ENCODE measurements around the gene CUX1.
"Not testable (repeated sequence)": the region's sequence is repeated elsewhere in the genome, so short reads cannot be mapped to it uniquely, and the experiment has no call there.

CUX1 gene

DNA sequence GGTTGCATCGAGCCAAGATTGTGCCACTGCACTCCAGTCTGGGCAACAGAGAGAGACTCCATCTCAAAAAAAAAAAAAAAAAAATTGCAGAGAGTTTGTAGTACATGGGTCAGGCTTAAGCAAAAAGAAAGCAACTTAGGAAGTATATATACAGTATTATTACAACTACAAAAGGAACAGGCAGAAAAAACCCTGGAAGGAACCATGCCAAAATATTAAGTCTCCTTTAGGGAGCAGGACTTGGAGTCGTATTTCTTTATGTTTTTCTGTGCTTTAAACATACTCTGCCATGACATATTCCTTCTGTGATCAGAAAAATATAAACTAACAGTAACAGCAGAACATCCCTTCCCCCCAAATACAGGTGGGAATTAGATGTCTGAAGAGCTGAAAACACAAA lies 144.4 kb downstream of the CUX1 start:
- no peak for DNase-seq

DNA sequence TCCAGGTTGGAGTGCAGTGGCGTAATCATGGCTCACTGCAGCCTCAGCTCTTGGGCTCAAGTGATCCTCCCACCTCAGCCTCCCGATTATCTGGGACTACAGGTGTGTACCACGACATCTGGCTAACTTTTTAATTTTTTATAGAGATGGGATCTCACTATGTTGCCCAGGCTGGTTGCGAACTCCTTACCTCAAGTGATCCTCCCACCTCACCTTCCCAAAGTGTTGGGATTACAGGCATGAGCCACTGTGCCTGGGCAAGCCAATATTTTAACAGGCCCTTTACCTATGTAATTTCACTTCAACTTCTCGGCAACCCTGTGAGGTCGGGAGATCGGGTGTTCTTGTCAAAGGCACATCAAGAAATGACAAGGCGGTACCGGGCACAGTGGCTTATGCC lies 146.3 kb downstream of the CUX1 start:
- no peak for DNase-seq

DNA sequence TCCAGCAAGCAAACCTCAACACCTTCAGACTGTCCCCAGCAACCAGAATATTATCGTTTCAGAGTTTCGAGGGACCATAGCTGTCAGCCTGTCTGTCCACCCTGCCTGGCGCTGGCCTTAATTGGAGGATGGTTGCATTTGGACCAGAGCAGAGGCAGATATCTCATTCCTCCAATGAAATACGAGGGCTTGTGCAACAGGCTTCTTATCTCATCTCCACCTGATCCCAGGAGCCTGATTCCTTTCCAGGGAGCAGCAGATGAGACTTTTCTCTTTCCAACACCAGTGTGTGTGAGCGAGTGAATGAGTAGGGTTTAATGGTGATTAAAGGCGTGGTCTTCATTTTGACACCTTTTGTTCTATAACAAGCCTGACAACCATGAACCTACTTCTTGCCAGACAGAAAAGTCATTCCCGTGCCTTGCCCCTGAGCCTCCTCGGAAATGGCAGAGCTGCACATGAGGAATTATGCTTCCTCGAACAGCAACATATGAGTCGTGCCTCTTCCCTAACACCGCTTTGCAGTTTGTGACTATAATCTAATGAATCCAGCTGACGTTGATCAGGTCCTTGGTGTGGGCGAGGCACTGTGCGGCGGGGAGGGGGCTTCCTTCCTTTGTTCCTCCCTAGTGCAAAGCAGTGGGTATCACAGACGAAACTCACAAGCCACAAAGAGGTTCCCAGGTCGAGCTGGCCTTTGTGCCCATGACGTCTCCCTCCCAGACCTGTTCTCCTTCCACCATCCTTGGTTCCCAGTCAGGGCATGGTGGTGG lies 147.4 kb downstream of the CUX1 start:
- no peak for DNase-seq

DNA sequence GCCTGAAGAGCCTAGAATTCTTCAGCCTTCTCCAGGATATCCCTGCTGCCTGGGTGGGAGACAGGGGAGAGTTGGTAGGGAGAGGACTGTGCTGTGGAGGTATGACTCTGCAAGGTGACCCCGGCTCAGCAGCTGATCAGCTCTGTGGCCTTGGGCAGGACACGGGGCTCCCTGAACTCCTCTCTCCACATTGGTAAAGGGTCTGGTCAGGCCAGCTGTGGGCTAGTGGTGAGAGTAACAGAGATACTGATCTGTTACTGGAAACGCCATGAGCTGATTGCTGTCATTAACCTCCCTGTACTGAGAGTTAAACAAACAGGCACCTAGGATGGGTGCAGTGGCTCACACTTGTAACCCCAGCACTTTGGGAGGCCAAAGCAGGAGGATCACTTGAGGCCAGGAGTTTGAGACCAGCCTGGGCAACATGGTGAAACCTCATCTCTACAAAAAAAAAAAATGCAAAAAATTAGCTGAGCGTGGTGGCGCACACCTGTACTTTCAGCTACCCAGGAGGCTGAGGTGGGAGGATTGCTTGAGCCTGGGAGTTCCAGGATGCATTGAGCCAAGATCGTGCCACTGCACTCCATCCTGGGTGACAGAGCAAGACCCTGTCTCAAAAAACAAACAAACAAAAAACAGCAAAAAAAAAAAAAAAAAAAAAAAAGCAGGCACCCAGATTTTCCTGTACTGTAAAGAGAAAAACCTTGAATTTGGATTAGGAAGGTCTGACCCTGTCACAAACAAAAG lies 151.5 kb downstream of the CUX1 start:
- no peak for DNase-seq

DNA sequence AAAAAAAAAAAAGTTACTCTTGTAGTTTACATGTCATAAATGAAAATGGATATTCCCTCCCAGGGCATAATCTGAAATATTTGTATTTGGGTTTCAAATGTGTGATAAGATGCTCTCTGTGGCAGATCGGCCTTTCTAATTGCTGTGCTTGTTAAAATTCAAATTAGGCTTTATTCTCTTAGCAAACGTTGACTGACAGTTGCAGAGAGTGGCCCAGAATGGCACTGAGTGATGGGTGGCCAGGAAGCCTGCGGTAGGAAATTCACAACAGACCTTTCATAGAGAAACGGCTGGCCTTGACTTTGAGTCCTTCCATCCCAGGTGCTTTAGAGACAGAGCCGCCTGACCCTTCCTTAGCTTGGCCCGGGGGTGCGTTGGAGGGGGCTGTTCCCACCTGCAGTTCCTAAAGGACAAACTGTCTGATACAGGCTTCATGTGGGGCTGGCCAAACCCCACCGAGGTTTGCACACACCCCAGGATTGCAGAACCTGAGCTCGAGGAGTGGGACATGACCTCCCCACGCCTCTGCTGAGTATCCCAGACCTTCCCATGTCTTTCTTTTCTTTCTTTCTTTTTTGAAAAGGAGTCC lies 152.7 kb downstream of the CUX1 start:
- no peak for DNase-seq

DNA sequence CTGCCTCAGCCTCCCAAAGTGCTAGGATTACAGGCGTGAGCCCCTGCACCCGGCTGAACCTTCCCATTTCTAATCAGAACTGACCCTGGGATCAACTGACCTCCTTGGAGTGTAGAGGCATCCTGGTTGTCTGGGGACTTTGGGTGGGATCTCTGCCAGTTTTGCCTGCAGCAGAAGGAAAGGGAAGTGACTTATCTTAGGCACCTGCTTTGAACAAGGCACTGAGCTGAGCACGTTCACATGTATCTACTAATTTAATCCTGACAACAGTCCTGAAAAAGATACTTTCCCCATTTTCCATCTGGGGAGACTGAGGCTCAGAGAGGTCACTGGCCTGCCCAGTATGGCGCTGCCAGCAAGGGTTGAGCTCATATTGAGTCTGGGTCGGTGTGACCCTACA lies 153.4 kb downstream of the CUX1 start:
- DNase-seq: no peak

DNA sequence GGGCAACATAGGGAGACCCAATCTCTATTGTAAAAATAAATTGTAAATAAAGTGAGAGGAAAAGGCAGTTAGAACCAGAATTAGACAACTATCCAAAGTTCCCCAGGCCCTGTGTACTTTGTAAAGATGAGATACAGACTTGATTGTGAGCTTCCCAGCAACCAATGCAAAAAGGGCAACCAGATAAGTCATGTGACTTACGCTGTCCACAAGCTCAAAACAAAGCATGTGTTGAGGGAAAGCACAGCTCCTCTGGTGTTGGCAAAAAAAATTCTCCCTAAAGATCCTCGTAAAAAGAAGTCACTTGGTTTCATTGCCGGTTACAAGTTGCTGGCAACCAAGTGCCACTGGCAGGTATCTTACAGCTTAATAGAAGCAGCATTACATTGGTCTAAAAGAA lies 154.0 kb downstream of the CUX1 start:
- no peak for DNase-seq

DNA sequence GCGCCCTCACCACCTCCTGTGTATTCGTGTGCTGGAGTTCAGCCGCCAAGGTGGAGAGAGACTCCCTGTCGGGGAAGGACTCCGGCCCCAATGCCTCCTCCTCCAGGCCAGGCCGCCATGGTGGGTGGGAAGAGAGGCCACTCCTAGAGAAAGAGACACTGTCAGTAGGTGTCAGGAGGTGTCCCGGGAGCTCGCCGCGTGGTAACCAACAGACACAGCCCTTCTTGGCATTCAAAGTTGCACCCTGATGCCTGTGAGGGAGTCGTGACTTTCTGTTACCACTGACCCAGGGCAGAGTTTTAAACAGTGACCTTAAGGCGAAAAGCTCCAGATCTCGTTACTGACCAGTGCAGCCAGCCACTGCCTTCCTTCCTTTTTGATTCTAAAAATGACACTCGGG lies 155.2 kb downstream of the CUX1 start:
- no peak for DNase-seq

DNA sequence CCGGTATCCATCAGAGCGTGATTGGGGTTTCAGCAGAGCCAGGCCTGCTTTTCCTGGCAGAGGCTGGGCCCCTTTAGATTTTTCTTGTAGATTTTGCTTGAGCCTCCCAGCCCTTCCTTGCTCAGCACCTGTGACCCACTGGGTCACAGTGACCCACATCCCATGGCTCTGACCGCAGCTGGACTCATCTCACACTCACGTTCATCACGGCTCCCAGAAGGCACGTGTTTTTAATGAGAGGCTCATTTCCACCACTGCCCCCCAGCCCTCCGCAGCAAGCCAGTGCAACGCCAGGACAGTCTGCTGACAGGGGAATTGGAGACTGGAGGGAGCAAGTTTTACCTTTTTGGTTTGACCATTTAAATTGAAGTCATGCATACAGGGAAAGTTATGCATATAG lies 155.7 kb downstream of the CUX1 start:
- no peak for DNase-seq

DNA sequence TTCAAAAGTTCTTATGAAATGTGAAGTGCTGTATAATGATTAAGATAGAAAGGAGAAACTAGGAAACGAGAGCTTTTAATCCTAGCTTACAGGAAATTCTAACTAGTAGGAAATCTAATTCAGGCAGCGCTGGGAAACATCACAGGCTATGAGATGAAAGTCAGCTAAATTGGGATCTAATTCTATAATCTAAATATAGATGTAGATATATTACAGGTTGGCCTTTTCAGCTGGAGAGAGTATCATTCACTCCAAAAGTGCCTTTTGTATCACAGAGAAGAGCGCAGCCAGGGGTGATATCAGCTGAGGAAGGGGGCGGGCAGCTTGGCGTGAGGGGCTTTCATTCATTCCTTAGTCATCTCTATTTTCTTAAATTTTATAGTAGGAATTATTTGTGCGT lies 157.0 kb downstream of the CUX1 start:
- no peak for DNase-seq

DNA sequence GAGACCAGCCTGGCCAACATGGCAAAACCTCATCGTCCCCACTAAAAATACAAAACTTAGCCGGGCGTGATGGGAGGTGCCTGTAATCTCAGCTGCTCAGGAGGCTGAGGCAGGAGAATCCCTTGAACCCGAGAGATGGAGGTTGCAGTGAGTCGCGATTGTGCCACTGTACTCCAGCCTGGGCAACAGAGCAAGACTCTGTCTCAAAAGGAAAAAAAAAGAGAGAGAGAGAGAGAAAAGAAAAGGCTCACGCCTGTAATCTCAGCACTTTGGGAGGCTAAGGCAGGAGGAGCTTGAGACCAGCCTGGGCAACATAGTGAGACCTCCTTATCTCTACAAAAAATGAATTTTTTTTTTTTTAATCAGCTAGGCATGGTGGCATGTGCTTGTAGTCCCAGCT lies 157.6 kb downstream of the CUX1 start:
- no peak for DNase-seq

DNA sequence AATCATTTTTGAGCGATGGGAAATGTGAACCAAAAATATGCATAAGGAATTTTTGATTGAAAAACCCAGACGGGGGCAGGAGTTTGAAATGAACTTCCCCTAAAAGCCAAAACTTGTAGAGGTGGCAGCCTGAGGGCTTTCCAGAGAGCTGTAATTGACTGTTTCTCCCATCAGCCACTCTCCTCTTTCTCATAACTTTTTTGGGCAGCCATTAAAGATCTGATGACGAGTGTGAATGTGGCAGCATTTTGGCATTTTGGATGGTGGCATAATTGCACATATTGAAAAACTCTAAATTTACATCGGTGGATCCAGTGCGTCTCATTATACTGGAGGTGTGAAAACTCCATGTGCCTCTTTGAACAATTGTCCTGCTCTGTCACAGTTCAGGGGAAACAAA lies 159.0 kb downstream of the CUX1 start:
- no peak for DNase-seq

DNA sequence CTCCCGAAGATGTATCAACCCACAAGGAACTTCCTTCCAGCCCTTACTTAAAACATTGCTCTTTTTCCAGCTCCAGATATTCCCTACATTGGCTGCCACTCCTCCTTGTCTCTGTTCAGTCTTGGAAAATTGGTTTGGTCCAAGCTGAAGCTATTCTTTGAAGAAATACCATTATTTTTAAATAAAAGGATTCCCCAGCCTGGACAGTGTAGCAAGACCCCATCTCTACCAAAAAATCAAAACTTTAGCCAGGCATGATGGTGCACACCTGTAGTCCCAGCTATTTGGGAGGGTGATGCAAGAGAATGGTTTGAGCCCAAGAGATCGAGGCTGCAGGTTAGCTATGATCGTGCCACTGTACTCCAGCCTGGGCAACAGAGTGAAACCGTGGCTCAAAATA lies 159.8 kb downstream of the CUX1 start:
- DNase-seq: no peak

DNA sequence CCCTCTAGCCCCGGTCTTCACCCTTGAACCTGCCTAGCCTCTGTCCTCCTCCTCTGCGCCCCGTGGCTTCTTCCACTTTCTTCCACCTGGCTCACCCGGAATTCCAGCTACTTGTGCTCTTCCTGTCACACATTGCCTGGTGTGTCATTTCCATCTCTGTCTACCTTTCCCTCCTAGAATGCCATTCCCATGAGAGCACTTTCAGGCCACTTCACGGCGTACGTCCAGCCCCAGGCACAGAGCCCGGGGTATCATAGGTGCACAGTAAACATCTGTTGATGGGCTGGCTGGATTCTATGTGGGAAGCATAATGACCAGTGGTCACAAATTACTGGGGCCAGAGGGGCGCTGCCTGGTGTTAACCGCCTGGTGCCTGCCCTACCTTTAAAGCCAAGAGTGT lies 161.3 kb downstream of the CUX1 start:
- DNase-seq: no peak

DNA sequence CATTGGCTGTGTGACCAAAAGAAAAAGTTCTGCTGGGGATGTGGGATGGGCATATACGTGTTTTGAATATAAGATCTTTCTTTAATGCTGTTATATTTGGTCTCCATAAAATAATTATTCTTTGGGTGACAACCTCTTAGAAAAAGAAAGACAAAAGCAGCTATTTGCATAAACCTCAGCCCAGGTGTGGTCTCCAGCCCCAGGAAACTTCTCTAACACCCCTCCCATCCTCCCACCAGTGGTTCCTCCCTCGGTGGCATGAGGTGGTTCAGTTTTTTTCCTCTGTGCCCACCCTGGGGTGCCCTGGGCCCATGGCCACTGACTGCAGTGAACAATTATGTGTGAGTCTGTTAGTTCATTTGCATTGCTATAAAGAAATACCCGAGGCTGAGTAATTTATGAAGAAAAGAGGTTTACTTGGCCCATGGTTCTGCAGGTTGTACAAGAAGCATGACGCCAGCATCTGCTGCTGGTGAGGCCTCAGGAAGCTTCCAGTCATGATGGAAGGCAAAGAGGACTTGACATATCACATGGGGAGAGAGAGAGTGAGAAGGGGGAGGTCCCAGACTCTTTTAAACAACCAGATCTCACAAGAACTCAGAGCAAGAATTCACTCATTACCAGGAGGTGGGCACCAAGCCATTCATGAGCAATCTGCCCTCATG lies 165.9 kb downstream of the CUX1 start:
- no peak for DNase-seq

DNA sequence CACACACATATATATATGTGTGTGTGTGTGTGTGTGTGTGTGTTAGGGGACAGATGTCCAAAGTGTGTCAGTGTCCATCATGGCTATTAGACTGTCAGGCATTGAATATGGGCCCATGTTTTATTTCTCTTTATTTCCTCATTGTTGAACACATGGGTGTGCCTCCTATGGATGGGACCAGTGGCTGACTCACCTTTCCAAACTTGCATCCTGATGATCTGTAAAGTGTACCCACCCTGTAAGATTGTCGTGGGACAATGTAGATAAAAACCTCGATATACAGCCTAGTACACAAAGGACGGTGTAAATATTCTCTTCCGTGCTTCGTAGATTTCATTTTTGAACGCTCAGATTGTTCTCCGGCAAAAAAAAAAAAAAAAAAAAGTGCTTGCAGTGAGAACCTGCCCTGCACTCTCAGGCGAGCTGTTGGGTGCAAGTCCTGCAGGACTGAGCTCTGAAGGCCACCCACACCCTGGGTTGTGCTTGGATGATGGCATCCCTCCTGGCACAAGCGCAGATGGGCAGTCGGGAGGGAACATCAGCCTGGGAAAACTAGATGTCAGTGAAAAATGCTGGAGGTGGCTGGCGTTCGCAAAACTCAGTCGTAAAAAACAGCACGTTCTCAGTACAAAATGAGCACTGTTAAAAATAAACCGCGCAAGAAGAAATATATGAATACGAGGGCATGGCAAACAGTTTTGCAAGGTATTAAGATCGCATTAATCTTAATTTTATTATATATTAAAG lies 166.9 kb downstream of the CUX1 start:
- DNase-seq: no peak

DNA sequence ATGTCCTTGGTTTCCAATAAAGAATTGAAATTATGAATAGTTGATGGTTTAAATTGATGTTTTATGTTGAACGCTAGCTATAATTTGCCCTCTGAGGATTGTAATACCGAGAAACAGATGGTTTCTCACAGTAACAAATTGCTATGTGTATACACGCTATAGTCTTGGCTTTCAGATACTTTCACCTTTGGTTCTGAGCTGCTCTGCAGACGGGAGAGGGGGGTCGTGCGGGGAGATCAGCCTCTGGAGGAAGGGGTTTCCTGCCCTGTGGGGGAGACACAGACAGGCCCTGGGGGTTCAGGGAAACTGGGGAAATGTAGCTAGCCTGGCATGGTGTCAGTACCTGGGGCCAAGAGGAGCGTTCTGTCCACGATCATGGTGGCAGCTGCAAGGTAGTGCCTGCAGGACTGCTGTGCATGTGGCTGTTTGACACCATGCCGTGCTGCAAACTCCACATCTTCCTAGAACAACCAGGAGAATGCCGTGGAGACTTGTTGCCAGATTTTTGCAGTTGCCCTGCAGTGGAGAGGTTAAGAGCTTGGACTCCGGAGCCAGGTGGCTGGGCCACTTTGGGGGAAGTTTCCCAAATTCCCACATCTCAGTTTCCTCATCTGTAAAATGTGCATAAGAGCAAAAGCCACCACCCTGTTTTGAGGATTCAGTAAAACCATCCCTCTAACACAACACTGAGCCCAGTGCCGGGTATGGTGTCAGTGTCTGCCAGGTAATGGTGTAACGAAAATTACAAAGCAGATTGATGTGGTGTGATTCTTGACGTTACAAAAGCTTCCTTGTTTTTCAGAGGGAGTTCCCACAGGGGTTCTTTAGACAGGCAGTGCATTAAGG lies 167.9 kb downstream of the CUX1 start:
- no peak for DNase-seq

DNA sequence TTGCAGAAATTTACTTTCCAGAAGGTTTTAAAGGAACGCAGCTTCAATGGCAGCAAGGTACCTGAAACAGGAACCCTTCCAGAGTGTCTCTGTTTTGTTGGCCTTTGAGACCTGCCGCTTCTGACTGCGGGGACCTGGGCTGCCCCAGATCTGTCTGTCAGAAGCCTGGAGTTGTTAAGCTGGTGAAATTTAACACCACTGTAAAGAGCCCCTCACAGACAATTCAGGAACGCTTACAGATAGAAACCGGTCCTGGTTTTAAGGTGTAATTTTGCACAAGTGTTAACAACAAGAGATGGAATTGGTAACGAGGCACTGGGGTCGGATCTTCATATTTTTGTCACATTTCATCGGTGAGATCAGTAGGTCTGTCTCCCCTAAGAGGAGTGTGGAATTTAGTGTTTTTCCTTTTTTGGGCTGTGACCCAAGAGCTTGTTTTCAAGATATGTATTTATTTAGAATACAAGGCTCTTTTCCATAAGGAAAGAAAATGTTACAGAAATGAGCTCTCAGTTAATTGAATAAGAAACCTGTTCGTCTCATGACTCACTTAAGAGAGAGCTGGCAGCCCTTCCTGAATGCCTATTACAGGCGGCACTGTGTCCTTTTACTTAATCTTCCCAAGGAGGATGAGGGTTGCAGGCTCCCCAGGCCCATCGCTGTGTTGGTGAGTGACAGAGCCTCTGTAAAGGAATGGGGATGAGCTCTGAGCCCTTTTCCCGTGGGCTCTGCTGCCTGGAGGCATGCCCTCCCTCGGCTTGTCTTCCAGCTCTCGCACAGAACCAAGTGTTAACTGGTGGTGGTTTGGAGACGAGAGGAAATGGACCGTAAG lies 168.7 kb downstream of the CUX1 start:
- DNase-seq: no peak

DNA sequence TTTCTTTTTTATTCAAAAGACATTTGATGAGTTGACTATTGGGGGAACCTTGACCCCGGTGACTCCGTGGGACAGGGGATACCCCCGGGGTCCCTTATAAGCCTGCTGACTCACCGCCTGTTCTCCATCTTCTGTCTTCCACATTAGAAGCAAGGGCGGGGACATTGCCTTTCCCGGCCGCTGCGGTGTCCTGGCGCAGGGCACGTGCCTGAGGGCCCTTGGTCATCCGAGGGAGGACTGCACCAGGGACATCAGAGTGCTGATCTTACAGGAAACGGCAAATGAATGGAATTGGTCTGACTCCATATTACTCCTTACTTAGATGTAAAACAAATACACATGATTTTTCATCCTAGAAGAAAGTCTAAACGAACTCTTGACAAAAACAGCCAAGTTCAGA lies 170.1 kb downstream of the CUX1 start:
- DNase-seq: no peak

DNA sequence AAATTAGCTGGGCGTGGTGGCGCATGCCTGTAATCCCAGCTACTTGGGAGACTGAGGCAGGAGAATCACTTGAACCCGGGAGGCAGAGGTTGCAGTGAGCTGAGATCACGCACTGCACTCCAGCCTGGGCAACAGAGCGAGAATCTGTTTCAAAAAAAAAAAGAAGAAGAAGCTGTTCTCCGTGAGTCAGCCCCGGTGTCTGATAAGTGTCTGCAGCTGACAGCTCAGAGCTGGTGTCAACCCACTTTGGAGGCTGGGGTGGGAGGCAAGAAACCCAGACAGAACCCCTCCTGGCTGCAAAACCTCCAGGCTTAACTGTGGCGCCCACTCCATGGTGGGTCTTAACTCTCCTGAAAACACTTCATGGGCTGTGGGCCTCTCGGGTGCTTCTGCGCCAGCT lies 170.6 kb downstream of the CUX1 start:
- DNase-seq: not testable (repeated sequence)

DNA sequence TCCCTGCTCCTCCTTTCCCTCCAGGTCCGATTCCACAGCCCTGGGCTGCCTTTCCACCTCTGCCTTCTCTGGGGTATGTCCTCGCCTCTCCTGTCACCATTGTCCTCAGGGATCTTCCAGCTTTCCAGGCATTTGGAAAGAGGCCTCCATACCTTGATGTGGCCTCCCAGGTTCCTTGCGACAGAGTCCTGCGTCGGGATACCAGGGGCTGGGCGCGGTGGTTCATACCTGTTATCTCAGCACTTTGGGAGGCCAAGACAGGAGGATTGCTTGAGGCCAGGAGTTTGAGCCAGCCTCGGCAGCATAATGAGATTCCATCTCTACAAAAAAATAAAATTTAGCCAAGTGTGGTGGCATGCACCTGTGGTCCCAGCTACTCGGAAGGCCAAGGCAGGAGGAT lies 171.1 kb downstream of the CUX1 start:
- DNase-seq: no peak

Measured in GOT3 (cell line).